Mucosa of gallbladder (tissue), 1 donor: ENCODE data around the gene ABCC8. TPM values are rescaled to one million over a fixed set of nuclear protein-coding genes. Genes with fewer than 3 reads are reported as not detected.

Experiments used
- DNase-seq: peaks from one replicate; pipeline ENCODE4 v3.0.0-alpha.2; 2020; ENCODE audit warnings: low spot score
- total RNA-seq: library from RNA; stranded (reverse); gene quantifications from one replicate; pipeline ENCODE4 v1.2.1, GENCODE V29; 2021
- donor health status: DM: no; HTN: no; CAD: no.

The ABCC8 gene
- 1.3 TPM for total RNA-seq

- DNase-seq: no peak
These were observed at the start of gene ABCC8 for GRCh38 chr11:17476317-17477083. TSS of gene ABCC8 (minus strand) at chr11:17476845. CDS start at chr11:17476776, 69 bp downstream.

- DNase-seq: no peak
These were observed 49.7 kb upstream of the ABCC8 start for GRCh38 chr11:17526326-17526725.

GRCh38 chr11:17525570-17525969 is 48.9 kb upstream of the ABCC8 start:
- DNase-seq: no peak

GRCh38 chr11:17524221-17524620 is 47.6 kb upstream of the ABCC8 start:
- DNase-seq: no peak

- DNase-seq: no peak
These were observed 46.0 kb upstream of the ABCC8 start for GRCh38 chr11:17522655-17523054.

GRCh38 chr11:17521106-17521900 is 44.7 kb upstream of the ABCC8 start:
- DNase-seq: no peak

GRCh38 chr11:17519061-17519885 is 42.6 kb upstream of the ABCC8 start:
- no peak for DNase-seq

GRCh38 chr11:17518366-17518765 is 41.7 kb upstream of the ABCC8 start:
- DNase-seq: no peak

GRCh38 chr11:17517186-17517585 is 40.5 kb upstream of the ABCC8 start:
- DNase-seq: no peak

GRCh38 chr11:17516551-17517150 is 40.0 kb upstream of the ABCC8 start:
- DNase-seq: no peak

- DNase-seq: no peak
These were observed 39.0 kb upstream of the ABCC8 start for GRCh38 chr11:17515443-17516176.

- DNase-seq: no peak
These were observed 37.8 kb upstream of the ABCC8 start for GRCh38 chr11:17514476-17514875.

GRCh38 chr11:17513853-17514252 is 37.2 kb upstream of the ABCC8 start:
- no peak for DNase-seq

GRCh38 chr11:17512101-17512500 is 35.5 kb upstream of the ABCC8 start:
- DNase-seq: no peak

- no peak for DNase-seq
These were observed 34.9 kb upstream of the ABCC8 start for GRCh38 chr11:17511571-17511970.

GRCh38 chr11:17510507-17511206 is 34.0 kb upstream of the ABCC8 start:
- DNase-seq: no peak

- no peak for DNase-seq
These were observed 32.1 kb upstream of the ABCC8 start for GRCh38 chr11:17508791-17509190.

GRCh38 chr11:17508306-17508705 is 31.7 kb upstream of the ABCC8 start:
- DNase-seq: no peak

GRCh38 chr11:17507773-17508172 is 31.1 kb upstream of the ABCC8 start:
- DNase-seq: no peak

GRCh38 chr11:17506942-17507341 is 30.3 kb upstream of the ABCC8 start:
- DNase-seq: no peak
